ENCODE measurements around the gene SLC25A18. TPM values are rescaled to one million over a fixed set of nuclear protein-coding genes. Genes with fewer than 3 reads are reported as not detected.

Gene SLC25A18
- total RNA-seq, 2 experiments from 2014 or later, result not detected

GRCh38 chr22:17601031-17601430, 37.7 kb downstream of the SLC25A18 start:
- intact Hi-C loops (cut with DNase I, micrococcal nuclease), result no loop called here
- Histone ChIP-seq H3K36me3 (ENCODE audit: insufficient read depth, low read length) (peaks cover 58% of the 10 kb centered on the region), H3K27me3 (ENCODE audit: control insufficient read depth in 1 of 2, insufficient read depth in 2 of 2, low read length in 2 of 2) (no peaks in the 10 kb centered on the region), H3K27ac (ENCODE audit: low read depth in 1 of 2, low read length in 2 of 2) (no peak overlapping the region), H3K9me3 (ENCODE audit: control insufficient read depth in 1 of 2, insufficient read depth in 1 of 2, low read length in 2 of 2) (no peaks in the 10 kb centered on the region), H3K4me3 (ENCODE audit: low read length) (no peak overlapping the region), H3K4me1 (ENCODE audit: insufficient read depth, low read length) (no peaks in the 10 kb centered on the region)
- peaks cover 64% of the 10 kb centered on the region for H3K36me3 Mint-ChIP-seq (ENCODE audit: low read depth)
- DNase-seq (no peak), ATAC-seq (ENCODE audit: poor library complexity) (no peak)
- TF ChIP-seq, protein P1, sequence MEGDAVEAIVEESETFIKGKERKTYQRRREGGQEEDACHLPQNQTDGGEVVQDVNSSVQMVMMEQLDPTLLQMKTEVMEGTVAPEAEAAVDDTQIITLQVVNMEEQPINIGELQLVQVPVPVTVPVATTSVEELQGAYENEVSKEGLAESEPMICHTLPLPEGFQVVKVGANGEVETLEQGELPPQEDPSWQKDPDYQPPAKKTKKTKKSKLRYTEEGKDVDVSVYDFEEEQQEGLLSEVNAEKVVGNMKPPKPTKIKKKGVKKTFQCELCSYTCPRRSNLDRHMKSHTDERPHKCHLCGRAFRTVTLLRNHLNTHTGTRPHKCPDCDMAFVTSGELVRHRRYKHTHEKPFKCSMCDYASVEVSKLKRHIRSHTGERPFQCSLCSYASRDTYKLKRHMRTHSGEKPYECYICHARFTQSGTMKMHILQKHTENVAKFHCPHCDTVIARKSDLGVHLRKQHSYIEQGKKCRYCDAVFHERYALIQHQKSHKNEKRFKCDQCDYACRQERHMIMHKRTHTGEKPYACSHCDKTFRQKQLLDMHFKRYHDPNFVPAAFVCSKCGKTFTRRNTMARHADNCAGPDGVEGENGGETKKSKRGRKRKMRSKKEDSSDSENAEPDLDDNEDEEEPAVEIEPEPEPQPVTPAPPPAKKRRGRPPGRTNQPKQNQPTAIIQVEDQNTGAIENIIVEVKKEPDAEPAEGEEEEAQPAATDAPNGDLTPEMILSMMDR (IDR thresholded peaks at IDR 0.05), result no peak
- no peaks in the 10 kb centered on the region for H3K4me1 Mint-ChIP-seq (ENCODE audit: low read depth)
- peak overlapping the region; percentile 44 for H3K27ac Mint-ChIP-seq
- CTCF ChIA-PET, result no interaction called here
- H3K9me3 Mint-ChIP-seq, result no peaks in the 10 kb centered on the region
- H3K27me3 Mint-ChIP-seq, result no peaks in the 10 kb centered on the region
- POLR2A ChIA-PET, result no interaction called here
- no peak overlapping the region for H3K4me3 Mint-ChIP-seq

DNA sequence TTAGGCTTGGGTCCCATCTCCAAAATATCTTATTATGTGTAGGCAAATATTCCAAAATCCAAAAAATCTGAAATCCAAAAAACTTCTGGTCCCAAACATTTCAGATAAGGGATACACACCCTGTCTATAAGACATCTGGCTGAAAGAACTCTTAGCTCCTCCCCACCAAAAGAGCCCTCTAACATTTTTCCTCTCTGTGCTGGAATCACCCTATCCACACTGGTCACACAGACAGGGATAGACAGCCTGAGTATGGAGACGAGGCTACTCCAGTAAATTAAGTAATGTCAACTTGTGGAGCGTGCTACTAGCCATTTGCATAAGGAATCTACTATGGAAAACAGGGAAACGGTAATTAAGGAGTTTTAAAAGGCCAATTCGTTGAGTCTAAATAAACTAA, 40.4 kb downstream of the SLC25A18 start:
- Histone ChIP-seq H3K27me3 (ENCODE audit: control insufficient read depth in 1 of 2, insufficient read depth in 2 of 2, low read length in 2 of 2) (no peaks in the 10 kb centered on the region), H3K4me1 (ENCODE audit: insufficient read depth, low read length) (no peaks in the 10 kb centered on the region), H3K36me3 (ENCODE audit: insufficient read depth, low read length) (peaks cover 49% of the 10 kb centered on the region), H3K4me3 (ENCODE audit: low read length) (no peak overlapping the region), H3K27ac (ENCODE audit: low read depth in 1 of 2, low read length in 2 of 2) (no peak overlapping the region), H3K9me3 (ENCODE audit: control insufficient read depth in 1 of 2, insufficient read depth in 1 of 2, low read length in 2 of 2) (no peaks in the 10 kb centered on the region)
- POLR2A ChIA-PET, result no interaction called here
- peaks cover 37% of the 10 kb centered on the region for H3K36me3 Mint-ChIP-seq (ENCODE audit: low read depth)
- TF ChIP-seq, protein P1 (IDR thresholded peaks at IDR 0.05), result no peak
- intact Hi-C loops (cut with DNase I, micrococcal nuclease), result no loop called here
- CTCF ChIA-PET, result no interaction called here
- ATAC-seq (ENCODE audit: poor library complexity) (no peak), DNase-seq (no peak)
- no peaks in the 10 kb centered on the region for H3K27me3 Mint-ChIP-seq
- peak overlapping the region; percentile 39 for H3K27ac Mint-ChIP-seq
- no peak overlapping the region for H3K4me3 Mint-ChIP-seq
- no peaks in the 10 kb centered on the region for H3K4me1 Mint-ChIP-seq (ENCODE audit: low read depth)
- H3K9me3 Mint-ChIP-seq, result no peaks in the 10 kb centered on the region

- no peak overlapping the region for H3K4me3 ChIP-seq (ENCODE audit: low read length)
- POLR2A ChIA-PET, result no interaction called here
- no peaks in the 10 kb centered on the region for H3K27me3 ChIP-seq (ENCODE audit: control insufficient read depth in 1 of 2, insufficient read depth in 2 of 2, low read length in 2 of 2)
- no peaks in the 10 kb centered on the region for H3K9me3 ChIP-seq (ENCODE audit: control insufficient read depth in 1 of 2, insufficient read depth in 1 of 2, low read length in 2 of 2)
- Mint-ChIP-seq H3K9me3 (no peaks in the 10 kb centered on the region), H3K4me3 (no peak overlapping the region), H3K4me1 (ENCODE audit: low read depth) (peaks cover 7% of the 10 kb centered on the region), H3K27me3 (no peaks in the 10 kb centered on the region), H3K27ac (no peak overlapping the region), H3K36me3 (ENCODE audit: low read depth) (peaks cover 28% of the 10 kb centered on the region)
- TF ChIP-seq, protein P1 (IDR thresholded peaks at IDR 0.05), result no peak
- H3K27ac ChIP-seq (ENCODE audit: low read depth in 1 of 2, low read length in 2 of 2), result no peak overlapping the region
- intact Hi-C loops (cut with DNase I, micrococcal nuclease), result no loop called here
- ATAC-seq (ENCODE audit: poor library complexity), result no peak
- H3K36me3 ChIP-seq (ENCODE audit: insufficient read depth, low read length), result peaks cover 47% of the 10 kb centered on the region
- H3K4me1 ChIP-seq (ENCODE audit: insufficient read depth, low read length), result no peaks in the 10 kb centered on the region
- CTCF ChIA-PET, result interaction anchor here (0.9 kb wide), 1 partner anchor 136 kb away, joined by 4 read pairs; no protein-coding TSS in a partner anchor
- no peak for DNase-seq
Observed at GRCh38 chr22:17606496-17606895, 43.2 kb downstream of the SLC25A18 start.
